ENCODE data around the gene VWF. TPM values are rescaled to one million over a fixed set of nuclear protein-coding genes. Genes with fewer than 3 reads are reported as not detected.
A peak's percentile ranks its signal among the peaks of the same experiment; 100 is the strongest.

VWF gene
- total RNA-seq, 2 donors from 2014 or later, result 248 to 476 TPM

- Histone ChIP-seq H3K4me1 (ENCODE audit: control insufficient read depth, insufficient read depth, low read length) (no peaks in the 10 kb centered on the region), H3K9me3 (ENCODE audit: control insufficient read depth, low read length) (no peaks in the 10 kb centered on the region), H3K27ac (ENCODE audit: low read depth, low read length) (no peak overlapping the region), H3K36me3 (ENCODE audit: control insufficient read depth, insufficient read depth, low read length) (peaks cover 51% of the 10 kb centered on the region), H3K27me3 (ENCODE audit: control insufficient read depth, insufficient read depth, low read length, poor library complexity, severe bottlenecking) (no peaks in the 10 kb centered on the region), H3K4me3 (ENCODE audit: low read length) (no peak overlapping the region), H3K9ac (ENCODE audit: extremely low read depth, low read length, poor library complexity, severe bottlenecking) (no peak overlapping the region)
- DNase-seq, result no peak
- no peak overlapping the region for H3K27ac Mint-ChIP-seq
- H3K36me3 Mint-ChIP-seq (ENCODE audit: low read depth), result peaks cover 83% of the 10 kb centered on the region
- no peak overlapping the region for H3K4me3 Mint-ChIP-seq
- no peak for TF ChIP-seq CTCF (conservative IDR thresholded peaks at IDR 0.05)
- 97 to 100% methylated on average over 2 of the region's 3 CpGs for WGBS, 2 experiments (ENCODE audit: insufficient coverage in 1 of 2, insufficient read length in 1 of 2)
- no peaks in the 10 kb centered on the region for H3K27me3 Mint-ChIP-seq (ENCODE audit: insufficient read depth)
- no peaks in the 10 kb centered on the region for H3K4me1 Mint-ChIP-seq
- no peaks in the 10 kb centered on the region for H3K9me3 Mint-ChIP-seq
These were observed 127.2 kb downstream of the VWF start for GRCh38 chr12:5997260-5997659.

DNA sequence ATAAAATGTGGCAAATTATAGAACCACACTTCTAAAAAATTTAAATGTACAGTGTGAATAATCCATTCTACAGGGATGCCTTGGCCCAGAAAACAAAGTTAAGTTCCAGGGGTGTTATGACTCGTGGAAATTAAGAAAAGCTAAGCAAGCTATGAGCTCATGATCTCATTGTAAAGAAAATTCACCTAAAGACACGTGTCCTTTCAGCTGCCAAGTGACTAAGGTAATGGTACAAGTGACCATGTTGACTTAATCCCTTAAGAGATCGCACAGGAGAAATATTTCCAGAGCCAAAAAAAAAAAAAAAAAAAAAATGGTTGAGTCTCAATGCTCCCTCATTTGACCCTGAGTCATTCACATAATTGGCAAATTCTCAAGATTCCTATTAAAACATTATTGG lies 128.0 kb downstream of the VWF start:
- H3K9me3 ChIP-seq (ENCODE audit: control insufficient read depth, low read length), result no peaks in the 10 kb centered on the region
- Mint-ChIP-seq H3K9me3 (no peaks in the 10 kb centered on the region), H3K36me3 (ENCODE audit: low read depth) (peaks cover 88% of the 10 kb centered on the region), H3K27me3 (ENCODE audit: insufficient read depth) (no peaks in the 10 kb centered on the region), H3K4me1 (no peaks in the 10 kb centered on the region), H3K4me3 (no peak overlapping the region), H3K27ac (no peak overlapping the region)
- no peak for TF ChIP-seq CTCF (conservative IDR thresholded peaks at IDR 0.05)
- no peak for DNase-seq
- H3K36me3 ChIP-seq (ENCODE audit: control insufficient read depth, insufficient read depth, low read length), result peaks cover 59% of the 10 kb centered on the region
- no peak overlapping the region for H3K4me3 ChIP-seq (ENCODE audit: low read length)
- H3K9ac ChIP-seq (ENCODE audit: extremely low read depth, low read length, poor library complexity, severe bottlenecking), result no peak overlapping the region
- WGBS, 2 experiments (ENCODE audit: insufficient coverage in 1 of 2, insufficient read length in 1 of 2), result 81 to 92% methylated on average over 3 of the region's 3 CpGs
- no peak overlapping the region for H3K27ac ChIP-seq (ENCODE audit: low read depth, low read length)
- H3K27me3 ChIP-seq (ENCODE audit: control insufficient read depth, insufficient read depth, low read length, poor library complexity, severe bottlenecking), result no peaks in the 10 kb centered on the region
- H3K4me1 ChIP-seq (ENCODE audit: control insufficient read depth, insufficient read depth, low read length), result no peaks in the 10 kb centered on the region

DNA sequence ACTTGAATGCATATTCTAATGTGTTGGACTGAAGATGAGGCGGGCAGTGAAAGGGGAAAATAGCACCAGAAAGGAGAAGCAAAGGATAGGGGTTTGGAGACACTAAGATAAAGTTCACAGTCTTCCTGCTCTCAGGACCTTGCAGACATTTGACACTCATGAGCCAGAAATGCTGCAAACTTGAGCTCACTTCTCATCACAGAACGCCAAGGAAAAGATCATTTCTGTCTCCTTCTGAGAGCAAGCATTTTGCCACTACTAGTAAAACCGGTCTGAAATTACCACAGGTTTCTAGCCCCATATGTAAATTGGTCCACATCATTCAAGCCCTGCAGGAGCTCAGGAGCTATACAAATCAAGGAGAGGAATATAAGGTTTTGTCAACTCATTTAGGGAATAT lies 134.8 kb downstream of the VWF start:
- peaks cover 49% of the 10 kb centered on the region for H3K36me3 Mint-ChIP-seq (ENCODE audit: low read depth)
- peaks cover 57% of the 10 kb centered on the region for H3K36me3 ChIP-seq (ENCODE audit: control insufficient read depth, insufficient read depth, low read length)
- 79 to 100% methylated on average over 3 of the region's 3 CpGs for WGBS, 2 experiments (ENCODE audit: insufficient coverage in 1 of 2, insufficient read length in 1 of 2)
- H3K27ac ChIP-seq (ENCODE audit: low read depth, low read length), result no peak overlapping the region
- DNase-seq, result peak; percentile 22
- H3K27me3 ChIP-seq (ENCODE audit: control insufficient read depth, insufficient read depth, low read length, poor library complexity, severe bottlenecking), result no peaks in the 10 kb centered on the region
- no peaks in the 10 kb centered on the region for H3K27me3 Mint-ChIP-seq (ENCODE audit: insufficient read depth)
- H3K4me1 Mint-ChIP-seq, result peaks cover 20% of the 10 kb centered on the region
- H3K9me3 ChIP-seq (ENCODE audit: control insufficient read depth, low read length), result no peaks in the 10 kb centered on the region
- no peak overlapping the region for H3K4me3 Mint-ChIP-seq
- no peak overlapping the region for H3K9ac ChIP-seq (ENCODE audit: extremely low read depth, low read length, poor library complexity, severe bottlenecking)
- no peak overlapping the region for H3K4me3 ChIP-seq (ENCODE audit: low read length)
- H3K9me3 Mint-ChIP-seq, result no peaks in the 10 kb centered on the region
- TF ChIP-seq CTCF (conservative IDR thresholded peaks at IDR 0.05), result no peak
- no peak overlapping the region for H3K27ac Mint-ChIP-seq
- no peaks in the 10 kb centered on the region for H3K4me1 ChIP-seq (ENCODE audit: control insufficient read depth, insufficient read depth, low read length)
